Stimulated activated CD8-positive, alpha-beta memory T cell treated with anti-CD3 and anti-CD28 coated beads, Interleukin-15, amount 100 ng/mL, for 4 hours (primary cell): ENCODE measurements around the gene SORCS2.

Experiments used
- DNase-seq, 2 donors: peaks; one replicate each; pipeline ENCODE4 v3.0.0-alpha.2; 2020; ENCODE audit warnings: low read depth in 2 of 2

SORCS2 gene

GRCh38 chr4:7356667-7357310, 164.5 kb downstream of the SORCS2 start:
- DNase-seq = no peak

GRCh38 chr4:7357323-7357722, 165.0 kb downstream of the SORCS2 start:
- DNase-seq = no peak

- no peak for DNase-seq
Observed at GRCh38 chr4:7358100-7358735, 165.9 kb downstream of the SORCS2 start.

GRCh38 chr4:7359400-7360062, 167.2 kb downstream of the SORCS2 start:
- no peak for DNase-seq

- DNase-seq = no peak
Observed at GRCh38 chr4:7360806-7361205, 168.5 kb downstream of the SORCS2 start.

- no peak for DNase-seq
Observed at GRCh38 chr4:7361280-7361895, 169.1 kb downstream of the SORCS2 start.

GRCh38 chr4:7362341-7362740, 170.0 kb downstream of the SORCS2 start:
- DNase-seq = no peak

GRCh38 chr4:7362862-7363430, 170.6 kb downstream of the SORCS2 start:
- no peak for DNase-seq

GRCh38 chr4:7364979-7365378, 172.6 kb downstream of the SORCS2 start:
- no peak for DNase-seq

- DNase-seq = no peak
Observed at GRCh38 chr4:7365462-7366179, 173.3 kb downstream of the SORCS2 start.

GRCh38 chr4:7366180-7366945, 174.0 kb downstream of the SORCS2 start:
- no peak for DNase-seq

GRCh38 chr4:7366954-7367353, 174.6 kb downstream of the SORCS2 start:
- no peak for DNase-seq

GRCh38 chr4:7367406-7367805, 175.1 kb downstream of the SORCS2 start:
- no peak for DNase-seq

- DNase-seq = no peak
Observed at GRCh38 chr4:7367864-7368277, 175.5 kb downstream of the SORCS2 start.

- DNase-seq = no peak
Observed at GRCh38 chr4:7368296-7368695, 176.0 kb downstream of the SORCS2 start.

GRCh38 chr4:7369511-7369910, 177.2 kb downstream of the SORCS2 start:
- DNase-seq = no peak

GRCh38 chr4:7370038-7370437, 177.7 kb downstream of the SORCS2 start:
- DNase-seq = no peak

- DNase-seq = no peak
Observed at GRCh38 chr4:7371210-7371941, 179.0 kb downstream of the SORCS2 start.

- no peak for DNase-seq
Observed at GRCh38 chr4:7372673-7373072, 180.3 kb downstream of the SORCS2 start.

GRCh38 chr4:7374571-7374970, 182.2 kb downstream of the SORCS2 start:
- no peak for DNase-seq
